Fibroblast of skin of right biceps (primary cell): Measurements from ENCODE around the gene SH3TC1.

Experiments
- DNase-seq: peaks from one replicate; pipeline ENCODE4 v3.0.0-alpha.2; 2013

SH3TC1 gene

DNA sequence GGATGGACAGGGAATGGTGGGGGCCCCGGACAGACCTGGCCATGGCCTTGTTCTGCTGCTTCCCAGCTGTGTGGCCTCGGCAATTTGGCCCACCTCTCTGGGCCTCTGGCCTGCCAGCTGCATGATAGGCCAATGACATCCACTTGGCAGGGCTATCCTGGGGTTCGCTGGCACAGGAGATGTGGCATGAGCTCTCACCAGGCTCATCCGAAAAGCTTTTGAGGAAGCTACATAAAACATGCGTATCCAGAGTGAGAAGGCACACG, 18.1 kb downstream of the SH3TC1 start:
- DNase-seq, result no peak

DNA sequence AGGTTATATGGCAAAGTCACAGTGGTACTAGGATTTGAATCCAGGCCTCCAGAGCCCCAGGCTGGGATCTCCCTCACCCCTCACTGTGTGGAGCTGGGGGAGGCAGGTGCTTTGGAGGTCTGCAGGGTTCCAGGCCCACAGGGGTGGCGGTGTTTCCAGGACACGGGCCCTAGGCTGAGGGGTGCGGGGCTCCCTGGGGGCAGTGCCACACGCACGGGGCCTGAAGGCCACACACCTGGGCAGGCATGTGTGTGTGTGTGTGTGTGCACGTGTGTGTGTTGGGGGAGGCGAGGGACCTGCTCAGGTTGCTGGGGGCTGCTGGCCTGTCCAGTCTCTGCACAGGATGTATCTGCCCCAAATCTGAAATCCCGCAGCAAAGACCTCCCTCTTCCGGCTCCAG, 18.8 kb downstream of the SH3TC1 start:
- no peak for DNase-seq

DNA sequence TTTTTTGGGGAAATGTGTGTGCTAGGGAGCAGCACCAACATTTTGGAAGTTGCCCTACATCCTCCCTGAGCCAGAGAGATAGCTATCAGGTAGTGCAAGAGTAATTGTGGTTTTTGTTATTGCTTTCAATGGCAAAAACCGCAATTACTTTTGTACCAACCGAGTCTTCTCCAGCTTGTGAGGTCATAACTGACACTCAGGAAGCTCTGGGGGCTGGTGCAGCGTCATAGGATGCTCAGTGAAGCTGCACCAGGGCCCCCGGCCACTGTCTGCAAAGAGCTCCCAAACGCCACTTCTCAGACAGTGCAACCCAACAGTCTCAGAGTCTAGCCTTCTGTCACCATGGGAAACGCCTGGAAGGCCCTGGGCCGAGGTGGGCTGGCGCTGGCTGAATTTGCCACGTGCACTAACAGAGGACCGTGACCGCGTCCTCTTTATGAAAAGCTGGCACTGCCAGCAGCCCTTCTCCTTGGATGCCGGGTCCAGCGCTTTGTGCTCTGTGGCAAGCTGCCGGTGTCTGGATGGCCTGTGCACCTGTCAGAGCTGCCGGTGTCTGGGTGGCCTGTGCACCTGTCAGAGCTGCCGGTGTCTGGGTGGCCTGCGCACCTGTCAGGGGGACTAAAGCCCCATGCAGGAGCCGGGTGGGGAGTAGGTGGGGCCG, 19.4 kb downstream of the SH3TC1 start:
- DNase-seq, result no peak

DNA sequence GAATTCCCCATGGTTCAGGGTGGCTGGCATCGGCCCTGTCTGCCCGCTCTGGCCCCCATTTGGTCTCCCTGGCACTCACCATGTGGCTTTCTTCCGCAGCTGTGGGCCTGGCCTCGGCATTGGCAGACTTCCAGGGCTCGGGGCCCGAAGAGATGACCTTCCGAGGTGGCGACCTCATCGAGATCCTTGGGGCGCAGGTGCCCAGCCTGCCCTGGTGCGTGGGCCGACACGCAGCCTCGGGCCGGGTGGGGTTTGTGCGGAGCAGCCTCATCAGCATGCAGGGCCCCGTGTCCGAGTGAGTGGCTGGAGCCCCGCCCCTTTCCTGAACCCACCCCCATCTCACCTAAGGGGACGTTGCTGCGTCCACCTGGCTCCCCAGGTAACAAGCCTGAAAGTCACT, 20.1 kb downstream of the SH3TC1 start:
- DNase-seq, result no peak

DNA sequence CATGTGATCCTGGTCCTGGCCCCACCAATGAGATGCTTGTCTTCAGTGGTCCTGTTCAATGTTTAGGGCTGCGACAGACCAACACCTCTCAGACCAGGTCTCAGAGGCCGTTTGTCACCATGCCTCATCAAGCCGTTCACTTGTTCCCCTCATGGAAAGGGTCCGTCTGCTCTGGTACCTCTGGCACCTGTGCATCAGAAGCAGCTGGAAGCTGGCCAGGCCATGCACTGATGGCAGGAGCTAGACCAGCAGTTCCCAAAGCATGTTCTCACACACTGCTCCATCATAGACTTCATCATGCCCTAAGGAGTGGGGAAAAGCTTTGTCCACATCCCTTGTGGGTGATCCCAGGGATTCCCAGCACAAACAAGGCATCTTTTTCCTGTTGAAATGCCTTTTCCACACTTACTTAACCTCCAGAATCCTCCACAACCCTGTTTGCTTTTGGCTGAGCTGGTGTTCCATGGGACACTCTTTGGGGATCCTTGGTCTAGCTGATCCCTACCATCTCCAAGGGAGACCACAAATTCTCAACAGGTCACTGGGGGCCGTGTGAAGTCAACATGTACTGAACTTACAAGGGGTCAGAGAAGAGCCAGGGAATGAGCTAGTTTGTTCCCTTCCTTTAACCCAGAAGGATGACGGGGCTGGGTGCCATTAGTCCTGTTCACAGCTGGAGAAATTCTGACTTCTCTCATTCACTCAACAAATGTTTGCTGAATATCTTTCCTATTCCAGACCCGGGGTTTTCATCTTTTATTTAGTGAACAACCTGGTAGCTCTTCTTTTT, 21.8 kb downstream of the SH3TC1 start:
- DNase-seq, result no peak

DNA sequence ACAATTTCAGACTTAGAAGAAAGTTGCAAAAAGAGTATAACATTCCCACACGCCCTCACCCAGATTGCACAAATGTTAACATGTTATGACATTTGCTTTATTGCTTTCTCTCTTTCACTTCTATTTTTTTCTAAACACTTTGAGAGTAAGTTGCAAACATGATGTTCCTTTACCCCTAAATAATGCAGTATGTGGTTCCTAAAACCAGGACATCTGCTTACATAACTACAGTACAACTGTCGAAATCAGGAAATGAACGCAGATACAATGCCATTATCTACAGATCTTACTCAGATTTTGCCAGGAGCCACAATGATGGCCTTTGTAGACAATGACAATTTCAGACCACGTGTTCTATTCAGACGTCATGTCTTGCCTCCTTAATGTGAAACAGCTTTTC, 22.4 kb downstream of the SH3TC1 start:
- peak; percentile 45 for DNase-seq

DNA sequence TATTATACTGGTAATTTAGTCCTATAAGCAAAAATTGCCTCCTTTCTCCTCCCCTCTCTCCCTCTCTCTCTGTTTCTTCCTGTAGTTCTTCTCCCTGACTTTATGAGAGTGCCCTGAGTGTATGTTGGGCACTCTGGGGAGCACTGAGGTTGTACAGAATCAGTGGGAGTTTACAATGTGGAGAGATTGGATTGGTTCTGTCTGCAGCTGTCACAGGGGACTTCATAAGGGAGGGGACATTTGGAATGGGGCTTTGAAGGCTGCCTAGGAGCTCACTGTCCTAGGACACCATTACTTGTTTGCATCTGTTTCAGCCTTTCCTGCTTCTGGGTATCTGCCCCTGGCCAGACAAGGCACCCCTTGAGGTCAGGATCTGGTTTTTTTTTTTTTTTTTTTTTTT, 22.9 kb downstream of the SH3TC1 start:
- no peak for DNase-seq

DNA sequence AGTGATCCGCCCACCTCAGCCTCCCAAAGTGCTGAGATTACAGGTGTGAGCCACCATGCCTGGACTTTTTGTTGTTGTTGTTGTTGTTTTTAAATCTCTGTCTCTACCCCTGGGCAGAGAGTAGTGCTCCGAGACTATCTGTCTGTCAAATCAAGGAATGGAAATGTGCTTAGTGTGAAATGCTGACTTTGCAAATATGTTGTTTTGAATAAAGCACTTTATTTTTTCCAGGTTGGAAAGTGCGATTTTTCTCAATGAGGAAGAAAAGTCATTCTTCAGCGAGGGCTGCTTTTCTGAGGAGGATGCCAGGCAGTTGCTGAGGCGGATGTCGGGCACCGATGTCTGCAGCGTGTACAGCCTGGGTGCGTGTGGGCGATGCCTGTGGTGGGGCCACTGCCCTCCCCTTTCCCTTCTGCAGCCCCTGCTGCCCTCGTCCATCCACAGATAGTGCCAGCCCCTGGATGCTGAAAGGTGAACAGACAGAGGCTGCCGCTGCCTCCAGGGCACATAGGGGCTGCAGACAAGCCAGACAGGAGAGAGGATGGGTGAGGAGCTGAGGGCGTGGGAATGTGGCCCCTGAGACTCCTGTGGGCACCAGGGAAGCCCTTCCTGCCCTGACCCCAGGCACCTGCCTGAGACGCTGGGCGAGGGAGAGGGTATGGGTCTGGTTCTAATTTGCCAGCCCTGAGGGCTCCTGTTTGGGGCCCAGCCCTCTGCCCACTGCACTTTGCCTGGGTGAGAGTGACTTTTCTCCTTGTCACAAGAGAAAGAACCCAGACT, 23.7 kb downstream of the SH3TC1 start:
- DNase-seq, result no peak

DNA sequence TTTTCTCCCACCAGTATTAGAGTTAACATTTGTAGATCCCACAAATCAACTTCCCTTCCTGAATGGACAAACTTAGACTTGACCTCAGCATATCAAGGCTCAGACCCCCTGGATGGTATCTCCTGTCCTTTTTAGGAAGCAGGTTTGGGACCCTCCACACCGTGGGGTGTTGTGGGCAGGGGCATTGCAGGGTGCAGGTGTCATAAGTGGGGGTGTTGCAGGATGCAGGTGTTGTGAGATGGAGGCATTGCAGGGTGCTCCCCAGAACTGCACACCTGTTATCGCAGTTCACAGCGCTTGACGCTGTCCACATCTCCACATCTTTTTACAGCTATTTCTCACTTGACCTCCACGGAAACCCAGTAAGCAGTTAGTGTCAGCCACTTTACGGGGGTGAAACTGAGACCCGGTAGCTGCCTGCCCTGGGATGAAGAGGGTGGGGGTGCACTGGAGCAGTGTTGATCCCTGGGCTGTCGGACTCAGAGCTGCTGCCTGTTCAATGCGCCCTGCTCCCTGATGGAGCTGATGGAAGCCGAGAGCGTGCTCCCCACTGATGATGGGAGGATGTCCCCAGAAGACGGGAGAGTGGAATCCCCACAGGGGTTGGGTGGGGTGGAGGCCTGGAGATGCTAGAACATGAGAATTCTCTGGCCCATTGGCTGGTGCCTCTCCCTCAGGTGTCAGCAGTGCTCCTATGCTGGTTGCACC, 25.3 kb downstream of the SH3TC1 start:
- DNase-seq, result no peak

DNA sequence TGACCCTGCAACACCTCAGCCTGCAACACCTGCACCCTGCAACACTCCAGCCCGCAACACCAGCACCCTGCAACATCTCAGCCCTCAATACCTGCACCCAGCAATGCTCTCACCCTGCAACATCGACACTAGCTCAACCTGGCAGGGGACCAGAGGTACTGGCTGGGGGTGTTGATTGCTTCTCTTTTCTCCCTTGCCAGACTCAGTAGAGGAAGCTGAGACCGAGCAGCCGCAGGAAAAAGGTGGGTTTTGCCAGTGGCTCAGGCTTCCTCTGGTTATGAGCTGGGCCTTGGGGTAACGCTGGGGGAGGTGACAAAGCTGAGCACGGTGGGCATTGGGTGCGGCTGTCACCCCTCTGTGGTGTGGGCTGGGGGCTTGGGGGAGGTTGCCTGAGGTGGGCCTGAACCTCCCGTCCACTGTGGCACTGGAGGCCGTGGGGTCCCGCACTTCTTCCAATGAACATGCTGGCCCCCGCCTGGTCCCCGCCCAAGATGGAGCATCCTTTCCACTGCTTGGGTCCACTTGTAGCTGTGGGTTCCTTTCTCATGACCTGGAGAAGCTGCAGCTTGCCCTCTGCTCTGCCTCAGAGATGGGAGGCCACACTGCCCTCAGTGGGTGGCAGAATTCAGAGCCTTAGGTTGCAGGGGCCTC, 26.0 kb downstream of the SH3TC1 start:
- no peak for DNase-seq

DNA sequence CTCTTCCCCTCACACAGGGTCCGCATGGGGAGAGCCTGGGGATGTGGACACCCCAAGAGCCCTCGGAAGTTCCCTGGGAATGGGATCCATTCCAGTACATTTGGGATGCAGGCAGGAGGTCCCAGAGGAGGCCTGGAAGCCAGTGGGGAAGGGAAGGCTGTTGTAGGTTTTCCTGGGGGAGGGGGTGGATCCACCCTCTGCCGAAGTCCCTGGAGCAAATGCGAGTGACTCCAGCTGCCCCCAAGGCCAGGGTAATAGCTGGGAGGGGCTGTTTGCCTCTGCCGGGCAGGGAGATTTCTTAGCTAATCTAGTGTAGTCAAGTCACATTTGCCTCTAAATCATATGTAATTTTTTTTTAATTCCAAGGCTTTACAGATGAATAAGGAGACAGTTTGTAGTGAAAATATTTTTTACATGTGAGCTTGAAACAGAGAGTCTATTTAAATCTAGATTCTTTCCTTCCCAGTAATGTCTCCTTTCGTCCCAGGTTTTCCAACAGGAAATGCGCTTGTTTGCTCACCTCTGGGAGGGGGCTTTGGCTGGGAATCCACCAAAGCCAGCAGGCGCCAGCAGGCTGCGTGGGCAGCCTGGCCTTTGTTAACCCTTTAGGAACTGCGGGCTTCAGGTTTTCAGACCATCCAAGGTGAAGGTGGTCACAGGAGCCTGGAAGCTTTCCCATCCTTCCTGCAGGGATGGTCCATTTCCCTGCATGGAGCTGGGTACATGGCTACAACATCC, 26.8 kb downstream of the SH3TC1 start:
- DNase-seq, result no peak

DNA sequence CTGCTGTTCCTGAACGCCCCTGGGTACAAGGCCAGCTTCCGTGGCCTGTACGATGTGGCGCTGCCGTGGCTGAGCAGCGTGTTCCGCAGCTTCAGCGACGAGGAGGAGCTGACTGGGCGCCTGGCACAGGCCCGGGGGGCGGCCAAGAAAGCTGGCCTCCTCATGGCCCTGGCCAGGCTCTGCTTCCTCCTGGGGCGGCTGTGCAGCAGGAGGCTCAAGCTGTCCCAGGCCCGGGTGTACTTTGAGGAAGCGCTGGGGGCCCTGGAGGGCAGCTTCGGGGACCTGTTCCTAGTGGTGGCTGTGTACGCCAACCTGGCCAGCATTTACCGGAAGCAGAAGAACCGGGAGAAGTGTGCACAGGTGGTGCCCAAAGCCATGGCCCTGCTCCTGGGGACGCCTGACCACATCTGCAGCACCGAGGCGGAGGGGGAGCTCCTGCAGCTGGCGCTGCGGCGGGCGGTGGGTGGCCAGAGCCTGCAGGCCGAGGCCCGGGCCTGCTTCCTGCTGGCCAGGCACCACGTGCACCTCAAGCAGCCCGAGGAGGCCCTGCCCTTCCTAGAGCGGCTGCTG, 28.2 kb downstream of the SH3TC1 start:
- DNase-seq, result no peak

DNA sequence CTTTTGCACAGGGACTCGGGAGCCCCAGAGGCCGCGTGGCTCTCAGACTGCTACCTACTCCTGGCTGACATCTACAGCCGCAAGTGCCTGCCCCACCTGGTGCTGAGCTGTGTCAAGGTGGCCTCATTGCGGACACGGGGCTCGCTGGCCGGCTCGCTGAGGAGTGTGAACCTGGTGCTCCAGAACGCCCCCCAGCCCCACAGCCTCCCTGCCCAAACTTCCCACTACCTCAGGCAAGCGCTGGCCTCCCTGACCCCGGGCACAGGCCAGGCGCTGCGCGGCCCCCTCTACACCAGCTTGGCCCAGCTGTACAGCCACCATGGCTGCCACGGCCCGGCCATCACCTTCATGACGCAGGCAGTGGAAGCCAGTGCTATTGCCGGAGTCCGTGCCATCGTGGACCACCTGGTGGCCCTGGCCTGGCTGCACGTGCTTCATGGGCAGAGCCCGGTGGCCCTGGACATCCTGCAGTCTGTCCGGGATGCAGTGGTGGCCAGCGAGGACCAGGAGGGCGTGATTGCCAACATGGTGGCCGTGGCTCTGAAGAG, 28.8 kb downstream of the SH3TC1 start:
- no peak for DNase-seq

DNA sequence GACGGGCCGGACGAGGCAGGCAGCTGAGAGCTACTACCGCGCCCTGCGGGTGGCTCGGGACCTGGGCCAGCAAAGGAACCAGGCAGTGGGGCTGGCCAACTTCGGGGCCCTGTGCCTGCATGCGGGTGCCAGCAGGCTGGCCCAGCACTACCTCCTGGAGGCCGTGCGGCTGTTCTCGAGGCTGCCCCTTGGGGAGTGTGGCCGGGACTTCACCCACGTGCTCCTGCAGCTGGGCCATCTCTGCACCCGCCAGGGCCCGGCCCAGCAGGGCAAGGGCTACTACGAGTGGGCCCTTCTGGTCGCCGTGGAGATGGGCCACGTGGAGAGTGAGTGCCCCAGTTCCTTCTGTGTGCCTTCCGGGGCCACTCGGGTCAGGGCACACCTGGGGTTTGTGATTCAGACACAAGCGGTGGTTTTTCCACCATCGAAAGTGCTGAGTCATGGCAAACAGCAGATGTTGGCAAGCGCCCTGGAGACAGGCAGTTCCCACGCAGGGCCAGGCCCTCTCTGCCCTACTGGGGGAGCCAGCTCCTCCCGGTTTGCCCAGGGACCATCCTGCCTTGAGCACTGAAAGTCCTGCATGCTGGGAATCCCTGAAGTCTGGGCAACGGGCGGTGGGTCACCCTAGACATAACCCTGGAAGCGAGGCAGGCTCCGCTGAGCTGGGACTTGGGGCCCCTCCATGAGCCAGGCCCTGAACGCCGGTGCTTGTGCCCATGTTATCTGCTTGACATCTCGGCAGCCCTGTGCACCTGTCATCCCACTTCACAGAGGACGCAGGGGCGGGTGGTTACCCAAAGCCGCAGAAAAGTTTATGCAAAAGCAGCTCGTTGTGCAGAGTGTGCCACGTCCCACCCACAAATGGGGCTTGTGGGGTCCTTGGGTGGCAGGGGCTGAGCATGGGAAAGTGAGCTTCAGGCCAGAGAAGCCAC, 29.5 kb downstream of the SH3TC1 start:
- DNase-seq, result peak; percentile 73

DNA sequence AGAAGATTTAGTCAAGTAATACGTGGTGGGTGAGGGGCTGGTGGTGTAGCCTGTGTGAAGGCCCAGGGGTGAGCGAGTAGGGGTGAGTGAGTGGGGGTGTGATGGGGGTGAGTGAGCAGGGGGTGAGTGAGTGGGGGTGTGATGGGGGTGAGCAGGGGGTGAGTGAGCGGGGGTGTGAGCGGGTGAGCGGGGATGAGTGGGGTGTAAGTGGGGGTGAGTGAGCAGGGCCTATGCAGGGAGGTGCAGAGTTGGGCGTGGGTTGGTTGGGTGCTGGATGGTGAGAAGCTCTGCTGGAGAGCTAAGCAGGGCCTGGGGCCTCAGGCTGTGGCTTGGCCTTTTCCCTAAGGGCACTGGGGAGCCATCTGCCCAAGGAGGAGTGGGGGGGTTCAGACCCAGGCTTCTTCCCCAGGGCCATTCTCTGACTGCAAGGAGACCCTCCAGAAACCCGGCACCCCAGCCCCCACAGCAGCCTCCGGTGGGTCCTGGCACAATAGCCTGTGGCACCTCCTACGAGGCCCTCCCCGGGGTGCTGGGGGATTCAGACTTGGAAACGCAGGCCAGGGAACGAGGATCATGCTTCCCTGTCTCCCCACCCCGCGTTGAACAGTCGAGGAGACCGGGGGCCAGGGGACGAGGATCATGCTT, 30.4 kb downstream of the SH3TC1 start:
- DNase-seq, result no peak

DNA sequence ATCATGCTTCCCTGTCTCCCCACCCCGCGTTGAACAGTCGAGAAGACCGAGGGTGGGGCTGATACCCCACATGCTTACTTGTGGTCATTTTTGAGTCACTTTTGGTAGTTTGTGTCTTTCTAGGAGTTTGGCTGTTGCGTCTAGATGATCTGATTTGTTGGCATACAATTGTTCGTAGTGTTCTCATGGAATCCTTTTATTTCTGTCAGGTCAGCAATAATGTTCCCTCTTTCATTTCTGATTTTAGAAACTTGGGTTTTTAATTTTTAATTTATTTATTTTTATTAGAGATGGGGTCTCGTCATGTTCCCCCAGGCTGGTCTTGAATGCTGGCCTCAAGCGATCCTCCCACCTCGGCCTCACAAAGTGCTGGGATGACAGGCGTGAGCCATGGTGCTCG, 30.9 kb downstream of the SH3TC1 start:
- no peak for DNase-seq

DNA sequence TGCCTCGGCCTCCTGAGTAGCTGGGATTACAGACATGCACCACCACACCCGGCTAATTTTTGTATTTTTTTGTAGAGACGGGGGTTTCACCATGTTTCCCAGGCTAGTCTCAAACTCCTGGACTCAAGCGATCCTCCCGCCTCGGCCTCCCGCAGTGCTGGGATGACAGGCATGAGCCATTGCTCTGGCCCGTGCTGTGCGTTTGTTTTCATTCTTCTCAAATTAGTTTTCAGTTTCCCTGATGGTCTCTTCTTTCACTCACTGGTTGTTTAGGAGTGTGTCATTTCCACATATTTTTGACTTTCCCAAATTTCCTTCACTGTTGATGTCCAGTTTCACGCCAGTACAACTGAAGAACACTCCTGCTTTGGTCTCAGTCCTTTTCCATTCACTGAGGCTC, 31.8 kb downstream of the SH3TC1 start:
- peak; percentile 42 for DNase-seq

DNA sequence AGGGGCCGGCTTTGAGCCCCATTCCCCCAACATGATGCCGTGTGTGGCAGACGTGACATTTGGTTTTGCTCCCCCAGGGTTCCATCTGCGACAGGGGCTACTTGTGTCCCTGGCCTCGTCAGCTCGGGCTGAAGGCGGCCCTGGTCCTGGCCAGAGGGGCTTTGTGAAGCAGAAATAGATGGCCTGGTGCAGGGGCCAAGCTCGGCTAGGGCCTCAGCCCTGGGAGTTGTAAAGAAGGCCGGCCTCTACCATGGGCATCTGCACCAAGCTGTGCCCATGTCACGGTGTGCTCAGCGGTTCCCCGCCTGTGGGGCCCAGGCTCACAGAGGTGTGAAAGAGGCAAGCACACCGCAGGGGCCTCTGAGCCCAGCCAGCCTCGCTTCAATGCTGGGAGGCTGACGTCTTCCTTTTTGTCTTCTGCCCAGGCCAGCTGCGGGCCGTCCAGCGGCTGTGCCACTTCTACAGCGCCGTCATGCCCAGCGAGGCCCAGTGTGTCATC, 32.5 kb downstream of the SH3TC1 start:
- no peak for DNase-seq

DNA sequence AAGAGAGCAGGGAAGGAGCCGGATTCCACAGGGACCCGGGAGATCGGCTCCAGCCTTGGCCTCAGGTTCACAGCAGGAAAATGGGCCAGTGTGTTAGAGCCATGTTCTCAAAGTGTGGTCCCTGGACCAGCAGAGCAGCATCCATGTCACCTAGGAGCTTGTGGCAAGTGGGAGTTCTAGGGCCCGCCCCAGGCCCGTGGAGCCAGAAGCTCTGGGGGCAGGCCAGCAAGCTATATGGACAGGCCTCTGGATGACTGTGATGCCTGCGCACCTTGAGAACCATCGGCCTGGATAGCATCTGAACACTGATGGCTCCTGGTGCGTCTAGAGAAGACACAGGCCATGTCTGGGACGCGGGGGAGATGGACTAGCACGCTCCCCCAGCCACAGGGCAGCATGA, 33.7 kb downstream of the SH3TC1 start:
- no peak for DNase-seq
